Activated naive CD4-positive, alpha-beta T cell treated with Interleukin-2 at 50 U/mL for 16 hours (primary cell): Measurements from ENCODE around the gene MED20.

Source experiments
- DNase-seq: peaks from one replicate; pipeline ENCODE4 v3.0.0-alpha.2; 2020

The MED20 gene

DNA sequence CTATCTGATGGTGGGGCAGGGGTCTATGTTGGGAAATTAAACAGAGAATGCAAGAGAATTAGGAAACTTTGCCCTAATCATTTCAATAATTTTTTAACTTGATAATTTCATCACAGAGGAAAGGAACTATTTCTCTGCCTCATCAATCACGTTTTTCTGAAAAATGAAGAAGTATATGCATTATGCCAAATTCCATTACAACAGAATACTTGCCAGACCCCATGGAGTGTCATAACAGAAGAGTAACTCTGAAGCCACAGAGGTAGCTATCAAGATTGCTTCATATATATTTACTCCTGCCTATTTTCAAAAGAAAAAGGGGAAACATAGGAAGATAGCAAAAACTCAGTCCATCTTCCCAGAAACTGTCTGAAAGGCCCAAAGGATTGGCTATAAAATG lies 20.1 kb downstream of the MED20 start:
- no peak for DNase-seq

GRCh38 chr6:41896281-41896680 lies 24.7 kb downstream of the MED20 start:
- no peak for DNase-seq

- peak; percentile 92 for DNase-seq
Measured at GRCh38 chr6:41895300-41896233, 25.4 kb downstream of the MED20 start, which contains the start of gene USP49. Gene USP49, minus strand, starts transcription at chr6:41895375. Its CDS starts 88,392 bp downstream, at chr6:41806983.

- peak; percentile 10 for DNase-seq
Measured at GRCh38 chr6:41894366-41895299, 26.3 kb downstream of the MED20 start.

- no peak for DNase-seq
Measured at GRCh38 chr6:41892921-41893564, 27.9 kb downstream of the MED20 start.

- DNase-seq, result no peak
Measured at GRCh38 chr6:41887331-41887751, 33.6 kb downstream of the MED20 start.

- no peak for DNase-seq
Measured at GRCh38 chr6:41885930-41886329, 35.0 kb downstream of the MED20 start.

DNA sequence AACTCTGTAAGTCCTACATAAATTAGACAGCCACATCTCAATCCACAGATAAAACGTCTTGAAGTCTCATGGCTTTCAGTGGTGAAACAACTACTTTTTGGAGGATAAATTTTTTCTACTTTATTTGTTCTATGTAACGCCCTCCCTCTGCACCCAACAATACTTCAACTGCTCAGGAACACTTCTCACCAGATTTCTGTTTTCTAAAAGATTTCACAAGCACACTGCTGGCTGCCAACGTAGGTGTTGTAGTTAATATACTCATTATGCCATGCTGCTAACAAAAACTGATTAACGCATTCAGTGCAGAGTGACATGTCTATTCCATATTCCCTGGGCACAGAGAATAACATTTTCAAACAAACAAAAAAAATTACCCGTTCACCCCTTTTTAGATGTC lies 36.0 kb downstream of the MED20 start:
- DNase-seq, result no peak

DNA sequence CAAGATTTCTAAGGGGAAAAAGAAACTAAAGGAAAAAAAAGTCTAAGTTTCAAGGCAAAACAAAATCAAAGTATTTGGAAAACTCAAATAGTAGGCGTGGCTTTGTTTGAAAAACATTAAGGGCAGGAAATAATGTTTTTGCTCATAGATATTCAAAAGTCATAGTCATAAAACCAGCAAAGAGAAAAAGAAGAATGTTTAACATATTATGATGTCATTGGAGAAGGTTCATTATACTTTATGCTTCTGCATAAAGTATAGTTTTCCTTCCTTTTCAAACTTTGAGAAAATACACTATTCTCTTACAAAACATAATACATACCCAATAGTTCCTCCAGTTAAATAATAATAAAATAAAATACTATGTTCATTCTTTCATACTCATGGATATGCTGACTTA lies 39.4 kb downstream of the MED20 start:
- DNase-seq, result no peak

DNA sequence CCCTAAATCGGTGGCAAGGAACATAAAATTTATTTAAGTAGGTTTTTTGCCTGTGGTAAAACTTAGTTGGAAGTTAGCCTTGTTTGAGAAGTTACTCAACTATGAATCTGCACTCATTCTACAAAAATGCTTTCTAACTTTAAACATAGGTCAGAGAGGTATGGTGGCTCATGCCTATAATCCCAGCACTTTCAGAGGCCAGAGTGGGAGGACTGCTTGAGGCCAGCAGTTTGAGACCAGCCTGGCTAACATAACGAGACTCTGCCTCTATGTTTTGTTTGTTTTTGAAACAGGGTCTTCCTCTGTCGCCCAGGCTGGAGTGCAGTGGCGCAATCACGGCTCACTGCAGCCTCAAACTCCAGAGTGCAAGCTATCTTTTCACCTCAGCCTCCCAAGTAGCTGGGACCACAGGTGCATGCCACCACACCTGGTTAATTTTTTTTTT lies 42.0 kb downstream of the MED20 start:
- no peak for DNase-seq

DNA sequence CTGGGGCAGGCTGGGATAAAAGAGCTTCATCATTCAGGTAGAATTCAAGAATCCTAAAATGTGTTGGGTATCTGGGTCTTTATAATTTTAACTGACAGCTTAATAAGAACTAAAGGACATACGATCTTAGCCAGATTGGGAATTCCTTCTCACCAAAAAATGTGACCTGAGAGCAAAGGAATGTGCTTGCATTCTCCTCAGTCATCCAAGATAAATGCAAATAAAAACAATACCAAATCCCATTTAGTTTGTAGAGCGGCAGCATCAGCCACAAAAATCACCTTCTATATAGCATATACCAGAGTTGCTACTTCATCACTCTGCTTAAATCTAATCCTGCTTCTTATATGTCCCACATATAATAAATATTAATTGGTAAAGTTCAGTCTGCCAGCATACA lies 42.7 kb downstream of the MED20 start:
- DNase-seq, result no peak

- no peak for DNase-seq
Measured at GRCh38 chr6:41877051-41877680, 43.8 kb downstream of the MED20 start.

DNA sequence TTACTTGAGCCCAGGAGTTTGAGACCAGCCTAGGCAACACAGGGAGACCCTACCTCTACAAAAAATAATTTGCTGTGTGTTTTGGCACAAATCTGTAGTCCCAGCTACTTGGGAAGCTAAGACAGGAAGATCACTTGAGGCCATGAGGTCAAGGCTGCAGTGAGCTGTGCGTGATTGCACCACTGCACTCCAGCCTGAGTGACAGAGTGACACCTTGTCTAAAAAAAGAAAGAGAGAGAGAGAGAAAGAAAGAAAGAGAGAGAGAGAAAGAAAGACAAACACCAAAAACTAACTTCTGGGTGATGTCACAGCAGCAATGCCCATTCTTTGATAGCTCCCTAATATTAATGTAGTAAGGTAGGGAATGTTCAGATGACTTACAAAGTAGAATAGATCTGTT lies 46.2 kb downstream of the MED20 start:
- DNase-seq, result no peak

DNA sequence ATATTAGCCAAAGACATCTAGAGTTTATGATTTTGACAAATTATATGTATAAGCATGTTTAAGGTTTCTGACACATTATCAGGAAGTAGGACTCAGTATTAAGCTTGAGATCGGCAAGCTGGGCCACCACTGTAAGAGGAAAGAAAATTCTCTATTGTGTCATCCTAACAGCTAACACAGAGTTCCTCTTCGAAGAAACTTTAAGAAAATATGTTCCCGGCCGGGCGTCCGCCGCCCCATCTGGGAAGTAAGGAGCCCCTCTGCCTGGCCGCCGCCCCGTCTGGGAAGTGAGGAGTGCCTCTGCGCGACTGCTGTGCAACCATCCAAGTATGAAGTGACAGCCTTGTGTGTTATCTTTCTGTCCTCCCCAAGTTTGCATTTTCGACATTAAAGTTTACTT lies 48.8 kb downstream of the MED20 start:
- DNase-seq, result no peak

DNA sequence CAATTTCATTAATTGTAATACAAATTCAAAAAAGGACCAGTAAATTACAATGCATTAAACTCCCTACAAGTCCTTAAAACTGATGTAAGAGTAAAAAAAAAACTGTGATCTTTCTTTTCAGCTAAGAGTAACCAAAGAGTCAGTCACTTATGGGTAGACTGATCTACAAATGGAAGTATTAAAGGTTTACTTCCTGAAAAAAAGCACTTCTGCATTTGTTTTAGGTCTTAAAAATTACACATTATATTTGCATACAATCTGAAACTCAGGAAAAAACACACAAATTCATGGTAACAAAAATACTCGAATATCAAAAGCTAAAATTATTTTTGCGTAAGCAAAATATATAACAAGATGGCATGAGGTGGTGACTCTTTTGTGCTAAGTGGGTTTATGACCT lies 49.2 kb downstream of the MED20 start:
- DNase-seq, result no peak

DNA sequence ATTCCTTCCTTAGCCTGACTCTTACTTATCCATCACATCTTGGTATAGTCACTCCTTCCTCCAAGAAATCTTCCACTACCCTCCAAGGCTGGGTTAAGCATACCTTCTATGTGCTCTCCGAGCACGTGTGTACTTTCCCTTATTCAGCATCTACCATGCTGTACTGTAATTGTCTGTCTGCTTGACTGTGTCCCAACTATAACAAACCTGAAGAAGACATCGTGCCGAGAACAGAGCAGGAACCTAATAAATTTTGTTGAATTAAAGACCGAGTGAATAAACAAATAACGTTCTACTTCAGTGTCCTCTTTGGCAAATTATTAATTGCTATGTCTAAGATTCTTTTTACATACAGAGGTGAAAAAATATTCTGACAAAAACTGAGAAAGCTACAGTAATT lies 61.6 kb downstream of the MED20 start:
- DNase-seq, result no peak

DNA sequence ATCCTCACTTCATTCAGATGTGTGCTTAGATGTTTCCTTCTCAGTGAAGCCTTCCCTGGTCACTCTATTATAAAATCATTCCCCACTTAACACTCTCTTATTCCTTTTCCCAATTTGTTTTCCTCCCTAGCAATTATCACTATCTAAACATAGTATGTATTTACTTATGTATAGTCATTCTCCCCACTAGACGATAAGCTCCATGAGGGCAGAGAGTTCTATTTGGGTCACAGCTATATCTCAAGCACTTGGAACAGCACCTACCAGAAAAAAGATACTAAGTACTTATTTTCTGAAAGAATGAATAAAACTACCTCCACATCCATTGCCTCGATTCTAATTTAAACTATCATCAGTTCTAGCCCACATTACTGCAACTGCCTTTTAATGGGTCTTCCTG lies 62.2 kb downstream of the MED20 start:
- DNase-seq, result no peak
